ENCODE measurements around the gene TXNDC11.

DNA sequence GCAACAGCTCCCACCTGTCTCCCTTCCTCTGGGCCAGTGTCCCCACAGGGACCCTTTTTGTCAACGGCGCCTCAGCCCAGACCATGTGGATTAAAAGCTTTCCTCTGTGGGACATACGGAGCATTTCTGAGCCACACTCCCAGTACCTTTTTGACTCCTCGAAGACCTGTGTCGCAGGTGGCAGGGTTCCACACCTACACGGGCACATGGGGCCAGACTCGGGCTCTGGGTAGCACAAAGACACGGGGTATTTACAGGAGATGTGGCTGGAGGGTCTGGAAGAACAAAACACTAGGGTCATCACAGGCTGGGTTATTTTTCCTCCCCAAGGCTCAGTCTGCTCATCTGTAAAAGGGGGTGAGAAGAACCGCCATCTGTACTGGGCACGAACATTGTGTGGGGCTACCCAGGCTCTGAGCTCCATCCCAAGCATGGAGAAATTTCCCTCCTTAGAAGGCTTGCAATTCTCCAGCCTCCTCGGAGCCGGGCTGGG is 106.9 kb downstream of the TXNDC11 start:
- TF ChIP-seq, protein P1, sequence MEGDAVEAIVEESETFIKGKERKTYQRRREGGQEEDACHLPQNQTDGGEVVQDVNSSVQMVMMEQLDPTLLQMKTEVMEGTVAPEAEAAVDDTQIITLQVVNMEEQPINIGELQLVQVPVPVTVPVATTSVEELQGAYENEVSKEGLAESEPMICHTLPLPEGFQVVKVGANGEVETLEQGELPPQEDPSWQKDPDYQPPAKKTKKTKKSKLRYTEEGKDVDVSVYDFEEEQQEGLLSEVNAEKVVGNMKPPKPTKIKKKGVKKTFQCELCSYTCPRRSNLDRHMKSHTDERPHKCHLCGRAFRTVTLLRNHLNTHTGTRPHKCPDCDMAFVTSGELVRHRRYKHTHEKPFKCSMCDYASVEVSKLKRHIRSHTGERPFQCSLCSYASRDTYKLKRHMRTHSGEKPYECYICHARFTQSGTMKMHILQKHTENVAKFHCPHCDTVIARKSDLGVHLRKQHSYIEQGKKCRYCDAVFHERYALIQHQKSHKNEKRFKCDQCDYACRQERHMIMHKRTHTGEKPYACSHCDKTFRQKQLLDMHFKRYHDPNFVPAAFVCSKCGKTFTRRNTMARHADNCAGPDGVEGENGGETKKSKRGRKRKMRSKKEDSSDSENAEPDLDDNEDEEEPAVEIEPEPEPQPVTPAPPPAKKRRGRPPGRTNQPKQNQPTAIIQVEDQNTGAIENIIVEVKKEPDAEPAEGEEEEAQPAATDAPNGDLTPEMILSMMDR (IDR thresholded peaks at IDR 0.05; ENCODE audit: insufficient read depth, low read depth, low read length) = no peak
- no peak for TF ChIP-seq EZH2 (IDR thresholded peaks at IDR 0.05; ENCODE audit: insufficient read depth, low read length)
